DMS153 treated with DMSO at 0.1 percent for 48 hours (cell line): Measurements from ENCODE around the gene CD63.
A peak's percentile ranks its signal among the peaks of the same experiment; 100 is the strongest.

ENCODE experiments used
- DNase-seq: peaks from one replicate; lab custom pipeline; 2025; ENCODE audit not compliant: unreplicated experiment; lab: John Stamatoyannopoulos, UW

The CD63 gene

GRCh38 chr12:55741931-55742680 is 13.3 kb upstream of the CD63 start:
- no peak for DNase-seq

- DNase-seq, result no peak
Observed at GRCh38 chr12:55739025-55739378, 10.2 kb upstream of the CD63 start.

- DNase-seq, result peak; percentile 76
Observed at GRCh38 chr12:55738123-55739024, 9.6 kb upstream of the CD63 start.

- DNase-seq, result no peak
Observed at GRCh38 chr12:55737581-55738122, 8.8 kb upstream of the CD63 start.

DNA sequence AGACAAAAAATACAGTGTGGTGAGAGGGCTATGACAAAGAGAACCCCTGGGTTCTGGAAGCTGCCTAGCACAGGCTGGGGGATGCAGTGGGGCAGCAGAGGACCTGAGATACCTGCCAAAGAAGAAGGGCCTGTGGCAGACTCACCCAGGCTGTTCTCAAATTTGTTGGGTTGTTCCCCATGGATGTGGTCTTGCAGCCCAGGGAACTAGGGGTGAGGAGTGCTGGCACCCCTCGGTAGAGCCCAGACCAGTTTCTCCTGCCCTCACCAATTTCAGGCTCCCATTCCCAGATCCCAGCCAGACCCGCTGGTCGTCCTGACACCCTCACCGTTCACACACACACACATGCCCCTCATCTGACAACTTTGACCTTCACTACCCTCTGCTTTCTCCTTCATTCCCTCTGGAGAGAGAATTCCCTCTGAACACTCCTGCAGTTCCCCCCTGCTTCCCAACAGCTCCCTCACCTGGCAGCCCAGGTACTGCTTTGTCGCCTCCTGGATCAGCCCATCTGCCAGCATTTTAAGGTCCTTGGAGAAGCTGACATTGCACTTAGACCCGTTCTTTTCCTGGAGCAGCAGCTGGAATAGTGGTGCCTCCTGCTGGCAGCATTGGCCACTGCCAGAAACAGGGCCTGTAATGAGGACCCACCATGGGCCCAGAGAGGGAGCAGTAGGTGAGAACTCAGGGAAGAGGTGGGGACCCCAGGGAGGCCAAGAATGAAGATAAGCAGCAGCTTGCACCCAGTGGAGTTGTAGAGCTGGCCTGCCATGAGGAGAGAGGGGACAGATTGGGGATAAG is 8.2 kb upstream of the CD63 start:
- DNase-seq, result peak; percentile 70

GRCh38 chr12:55736076-55736475 is 7.3 kb upstream of the CD63 start:
- DNase-seq, result no peak

DNA sequence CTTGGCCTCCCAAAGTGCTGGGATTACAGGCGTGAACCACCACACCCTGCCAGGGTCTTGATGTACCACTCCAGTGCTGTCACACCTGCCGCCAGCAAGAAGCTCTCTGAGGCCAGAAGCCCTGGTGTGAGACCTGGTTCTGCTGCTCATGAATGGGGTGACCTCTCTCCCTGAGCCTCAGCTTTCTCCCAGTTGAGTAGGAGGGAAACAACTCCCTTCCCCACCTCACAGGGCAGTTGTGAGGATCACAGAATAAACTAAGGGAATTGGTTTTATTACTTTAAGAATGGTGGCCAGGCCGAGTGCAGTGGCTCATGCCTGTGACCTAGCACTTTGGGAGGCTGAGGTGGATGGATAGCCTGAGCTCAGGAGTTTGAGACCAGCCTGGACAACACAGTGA is 5.8 kb upstream of the CD63 start:
- DNase-seq, result no peak

GRCh38 chr12:55733858-55734257 is 5.0 kb upstream of the CD63 start:
- DNase-seq, result no peak

DNA sequence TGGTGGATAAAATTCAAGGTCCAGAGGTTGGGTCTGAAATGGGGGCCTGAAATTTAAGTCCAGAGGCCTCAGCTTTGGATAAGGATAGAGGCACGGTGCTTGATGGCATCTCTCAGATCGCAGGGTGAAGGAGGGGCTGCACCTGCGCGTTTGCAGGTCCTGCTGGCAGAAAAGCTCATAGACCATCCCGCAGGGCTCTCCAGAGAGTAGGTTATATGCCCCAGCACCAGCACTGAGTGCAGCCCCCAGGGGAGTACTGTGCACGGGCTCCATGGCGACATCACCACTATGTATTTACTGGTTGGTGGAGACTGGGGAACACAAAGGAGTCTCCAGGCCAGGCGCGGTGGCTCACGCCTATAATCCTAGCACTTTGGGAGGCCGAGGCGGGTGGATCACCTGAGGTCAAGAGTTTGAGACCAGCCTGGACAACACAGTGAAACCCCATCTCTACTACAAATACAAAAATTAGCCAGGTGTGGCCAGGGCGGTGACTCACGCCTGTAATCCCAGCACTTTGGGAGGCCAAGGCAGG is 4.3 kb upstream of the CD63 start:
- DNase-seq, result no peak

GRCh38 chr12:55732288-55732687 is 3.5 kb upstream of the CD63 start:
- DNase-seq, result no peak

- DNase-seq, result no peak
Observed at GRCh38 chr12:55729819-55730818, 1.3 kb upstream of the CD63 start.

- DNase-seq, result no peak
Observed at GRCh38 chr12:55728186-55728938, 447 bp downstream of the CD63 start.

DNA sequence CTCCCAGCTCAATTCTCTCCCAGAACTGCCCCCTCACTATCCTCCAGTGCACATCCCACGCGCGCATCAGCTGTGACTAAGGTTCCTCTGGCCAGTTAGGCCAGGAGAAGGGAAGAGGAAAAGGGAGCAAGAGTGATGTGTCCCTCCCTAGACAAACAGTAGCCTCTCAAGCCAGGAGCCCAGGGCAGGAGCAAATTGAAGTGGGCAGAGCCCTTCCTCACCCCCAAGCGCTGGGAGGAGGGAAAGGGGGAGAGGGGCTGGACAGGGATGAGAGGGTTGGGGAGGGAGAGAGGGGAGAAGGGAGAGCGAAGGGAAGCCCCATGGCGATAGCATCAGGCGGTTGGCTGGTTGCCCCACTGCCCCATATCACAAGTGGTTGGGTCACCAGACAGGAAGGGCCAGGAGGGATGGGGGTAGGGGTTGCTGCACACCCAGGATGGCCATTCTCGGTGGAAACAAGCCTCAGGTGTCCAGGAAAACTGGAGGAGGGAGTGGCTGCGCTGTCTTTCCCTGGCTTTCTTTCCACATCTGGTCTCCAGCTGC is 1.1 kb downstream of the CD63 start:
- DNase-seq, result no peak

DNA sequence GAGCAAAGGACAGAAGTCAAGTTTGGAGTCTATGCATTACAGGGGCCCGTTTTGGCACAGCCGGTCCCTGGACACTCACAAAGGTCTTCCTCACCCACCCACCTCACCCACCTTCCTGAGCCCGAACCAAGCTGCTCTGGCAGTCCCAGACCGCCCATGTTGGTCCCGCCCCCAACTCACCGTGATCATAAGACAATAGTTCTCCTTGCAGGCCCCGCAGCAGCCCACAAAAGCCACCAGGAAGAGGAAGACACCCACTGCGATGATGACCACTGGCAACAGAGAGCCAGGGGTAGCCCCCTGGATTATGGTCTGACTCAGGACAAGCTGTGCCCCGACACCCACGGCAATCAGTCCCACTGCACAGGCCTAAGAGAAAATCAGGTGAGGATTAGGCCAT is 1.8 kb downstream of the CD63 start:
- no peak for DNase-seq

- DNase-seq, result no peak
Observed at GRCh38 chr12:55725556-55725955, 3.3 kb downstream of the CD63 start.

DNA sequence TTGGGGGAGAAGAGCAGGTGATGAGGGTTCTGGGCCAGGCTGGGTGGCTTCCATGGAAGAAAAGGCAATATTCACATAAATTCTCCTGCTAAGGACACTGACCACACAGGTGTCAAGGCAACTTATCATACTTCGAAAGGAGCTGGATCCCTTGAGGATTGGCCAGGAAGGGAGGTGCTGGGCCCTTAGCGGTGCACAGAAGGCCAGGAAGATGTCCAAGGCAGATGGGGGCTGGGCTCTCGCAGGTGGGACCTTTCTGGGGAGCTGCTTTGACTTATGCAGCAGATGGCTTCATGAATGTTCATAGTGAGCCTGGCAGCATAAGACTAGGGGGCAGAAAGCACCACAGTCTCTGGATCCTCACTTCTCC is 3.9 kb downstream of the CD63 start:
- no peak for DNase-seq

- no peak for DNase-seq
Observed at GRCh38 chr12:55724226-55724939, 4.4 kb downstream of the CD63 start.

DNA sequence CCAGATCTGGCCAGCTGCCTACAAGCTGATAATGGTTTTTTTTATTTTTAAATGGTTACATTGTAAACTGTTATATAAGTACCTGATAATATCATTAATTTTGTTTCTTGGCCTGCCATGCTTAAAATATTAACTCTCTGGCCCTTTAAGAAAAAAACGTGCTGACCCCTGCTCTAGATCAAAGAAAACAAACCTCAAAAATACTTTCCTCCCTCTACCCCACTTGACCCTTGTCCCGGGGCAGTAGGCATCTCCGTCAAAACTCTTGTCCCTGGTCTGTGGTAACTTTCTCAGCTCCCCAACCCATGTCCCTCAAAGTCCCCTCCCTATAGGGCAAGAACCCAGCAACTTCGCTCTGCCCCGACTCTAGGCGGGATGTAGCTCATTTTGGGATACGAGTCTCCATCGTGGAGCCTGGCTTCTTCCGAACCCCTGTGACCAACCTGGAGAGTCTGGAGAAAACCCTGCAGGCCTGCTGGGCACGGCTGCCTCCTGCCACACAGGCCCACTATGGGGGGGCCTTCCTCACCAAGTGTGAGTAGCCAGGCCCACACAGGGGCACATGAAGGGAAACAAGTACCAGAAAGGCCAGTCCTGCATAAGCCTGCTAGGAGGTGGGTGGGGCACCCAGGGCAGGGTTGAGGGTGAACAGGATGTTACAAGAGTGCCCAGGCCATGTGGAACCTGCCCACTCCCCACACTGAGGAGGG is 5.1 kb downstream of the CD63 start:
- no peak for DNase-seq
